ENCODE data around the gene PROKR1.
"Not testable (repeated sequence)": the region's sequence is repeated elsewhere in the genome, so short reads cannot be mapped to it uniquely, and the experiment has no call there.

Gene PROKR1

GRCh38 chr2:68659081-68659480 is 15.7 kb downstream of the PROKR1 start:
- no peak for FAIRE-seq

- no peak for FAIRE-seq
These were observed 17.3 kb downstream of the PROKR1 start for GRCh38 chr2:68660658-68661057.

GRCh38 chr2:68662466-68662865 is 19.1 kb downstream of the PROKR1 start:
- no peak for FAIRE-seq

GRCh38 chr2:68663371-68664156 is 20.2 kb downstream of the PROKR1 start:
- FAIRE-seq = no peak

GRCh38 chr2:68667371-68667770 is 24.0 kb downstream of the PROKR1 start:
- FAIRE-seq = no peak

GRCh38 chr2:68669651-68670050 is 26.3 kb downstream of the PROKR1 start:
- no peak for FAIRE-seq

GRCh38 chr2:68671961-68672360 is 28.6 kb downstream of the PROKR1 start:
- no peak for FAIRE-seq

- no peak for FAIRE-seq
These were observed 30.3 kb downstream of the PROKR1 start for GRCh38 chr2:68673631-68674030.

- no peak for FAIRE-seq
These were observed 32.1 kb downstream of the PROKR1 start for GRCh38 chr2:68675470-68675869.

GRCh38 chr2:68677837-68678236 is 34.5 kb downstream of the PROKR1 start:
- FAIRE-seq = not testable (repeated sequence)

GRCh38 chr2:68679166-68679916 is 36.0 kb downstream of the PROKR1 start:
- not testable (repeated sequence) for FAIRE-seq

- FAIRE-seq = not testable (repeated sequence)
These were observed 36.5 kb downstream of the PROKR1 start for GRCh38 chr2:68679917-68680267.

- no peak for FAIRE-seq
These were observed 40.8 kb downstream of the PROKR1 start for GRCh38 chr2:68684197-68684596.

- no peak for FAIRE-seq
These were observed 42.8 kb downstream of the PROKR1 start for GRCh38 chr2:68686178-68686577.

GRCh38 chr2:68687018-68687417 is 43.6 kb downstream of the PROKR1 start:
- FAIRE-seq = no peak

- no peak for FAIRE-seq
These were observed 46.5 kb downstream of the PROKR1 start for GRCh38 chr2:68689553-68690537.

GRCh38 chr2:68690851-68691250 is 47.5 kb downstream of the PROKR1 start:
- FAIRE-seq = no peak

- no peak for FAIRE-seq
These were observed 49.1 kb downstream of the PROKR1 start for GRCh38 chr2:68692511-68692910.

GRCh38 chr2:68693951-68694350 is 50.6 kb downstream of the PROKR1 start:
- FAIRE-seq = no peak

GRCh38 chr2:68695971-68696370 is 52.6 kb downstream of the PROKR1 start:
- no peak for FAIRE-seq

- FAIRE-seq = no peak
These were observed 53.2 kb downstream of the PROKR1 start for GRCh38 chr2:68696554-68696953.

- FAIRE-seq = no peak
These were observed 55.4 kb downstream of the PROKR1 start for GRCh38 chr2:68698567-68699377.

Data from A204.1 (cell line).